H1 (cell line): ENCODE measurements around the gene CDC26. TPM values are rescaled to one million over a fixed set of nuclear protein-coding genes. Genes with fewer than 3 reads are reported as not detected.

ENCODE experiments used
- CTCF ChIA-PET: fragments of 300-600 bp; sonication (Branson Sonifier 250); formaldehyde crosslinking; loops from one replicate; lab custom pipeline; 2021; ENCODE audit not compliant: partially characterized antibody; lab: Charles Lee
- POLR2A ChIA-PET: fragments of 300-600 bp; sonication (Branson Sonifier 250); formaldehyde crosslinking; loops from one replicate; lab custom pipeline; 2021; ENCODE audit warnings: inconsistent platforms; ENCODE audit not compliant: partially characterized antibody; lab: Charles Lee
- DNase-seq, 2 experiments: peaks; one replicate each; pipeline versions ENCODE4 v3.0.0 to v3.0.0-alpha.2; 2010 to 2022; ENCODE audit warnings: low spot score in 2 of 2, low read depth in 1 of 2, mixed read lengths in 1 of 2
- FAIRE-seq: peaks from 2 replicates; lab custom pipeline; 2011; peaks lifted over from hg19 to GRCh38; lab: Jason Lieb, UNC
- H2AFZ ChIP-seq: 2 replicates; pipeline ENCODE4 v1.8.1; 2012; ENCODE audit warnings: low read length, inconsistent platforms
- H2AK5ac ChIP-seq: 2 replicates; pipeline ENCODE4 v1.6.1; 2013; ENCODE audit warnings: low read depth, low read length
- H2BK120ac ChIP-seq: replicated peaks from 2 replicates; pipeline ENCODE3; 2013; ENCODE audit warnings: low read depth, low read length, inconsistent platforms
- H2BK12ac ChIP-seq: 2 replicates; pipeline ENCODE4 v1.6.1; 2013; ENCODE audit warnings: low read depth, low read length
- H2BK15ac ChIP-seq: 2 replicates; pipeline ENCODE4 v1.6.1; 2013; ENCODE audit warnings: low read length
- H2BK20ac ChIP-seq: 2 replicates; pipeline ENCODE4 v1.6.1; 2013; ENCODE audit warnings: low read length
- H2BK5ac ChIP-seq: 2 replicates; pipeline ENCODE4 v1.6.1; 2013; ENCODE audit warnings: low read depth, low read length
- H3K14ac ChIP-seq: 2 replicates; pipeline ENCODE4 v1.6.1; 2013; ENCODE audit warnings: inconsistent platforms; ENCODE audit not compliant: insufficient read length
- H3K18ac ChIP-seq: 2 replicates; pipeline ENCODE4 v1.6.1; 2013; ENCODE audit warnings: low read length; ENCODE audit errors: extremely low read depth
- H3K23ac ChIP-seq: 2 replicates; pipeline ENCODE4 v1.6.1; 2013; ENCODE audit warnings: inconsistent platforms; ENCODE audit not compliant: insufficient read length
- H3K23me2 ChIP-seq: 2 replicates; pipeline ENCODE4 v1.6.1; 2013; ENCODE audit warnings: low read depth, low read length
- H3K27ac ChIP-seq: 2 replicates; pipeline ENCODE4 v1.6.1; 2011; ENCODE audit warnings: low read depth, low read length, inconsistent platforms
- H3K27me3 ChIP-seq, 4 experiments: replicated peaks in 1 of 4; 1 replicate in 1 of 4; 2 replicates in 3 of 4; pipeline versions ENCODE4 v1.6.1 to v1.8.1; 2011 to 2013; ENCODE audit warnings: low read length in 3 of 4, mild to moderate bottlenecking in 3 of 4, inconsistent platforms in 2 of 4, mixed read lengths in 2 of 4, moderate library complexity in 1 of 4; ENCODE audit not compliant: control insufficient read depth in 3 of 4, insufficient read depth in 3 of 4; ENCODE audit errors: extremely low read depth in 1 of 4
- H3K36me3 ChIP-seq, 4 experiments: 2 replicates each; pipeline versions ENCODE4 v1.6.1 to v1.8.1; 2011 to 2013; ENCODE audit warnings: mild to moderate bottlenecking in 4 of 4, low read length in 3 of 4, moderate library complexity in 2 of 4, control low read depth in 1 of 4, inconsistent platforms in 1 of 4; ENCODE audit not compliant: insufficient read depth in 4 of 4, control insufficient read depth in 2 of 4
- H3K4ac ChIP-seq: replicated peaks from 2 replicates; pipeline ENCODE3; 2013; ENCODE audit warnings: low read length, low read depth, mixed read lengths, inconsistent platforms; ENCODE audit not compliant: insufficient read length
- H3K4me1 ChIP-seq, 4 experiments: replicated peaks in 1 of 4; 1 replicate in 1 of 4; 2 replicates in 3 of 4; pipeline versions ENCODE4 v1.6.1 to v1.8.1; 2011 to 2013; ENCODE audit warnings: low read length in 3 of 4, inconsistent platforms in 2 of 4, mixed read lengths in 1 of 4; ENCODE audit not compliant: insufficient read depth in 4 of 4, control insufficient read depth in 3 of 4
- H3K4me2 ChIP-seq, 2 experiments: 2 replicates each; pipeline versions ENCODE4 v1.6.1 to v1.8.1; 2011 to 2013; ENCODE audit warnings: low read depth in 2 of 2, low read length in 2 of 2, control low read depth in 1 of 2, inconsistent platforms in 1 of 2, mild to moderate bottlenecking in 1 of 2; ENCODE audit not compliant: insufficient read depth in 1 of 2
- H3K4me3 ChIP-seq, 4 experiments: fragments of 200-600, 300-600 bp in 1 of 4; sonication (generic), shearing (Covaris generic), sonication (Bioruptor Twin) in 1 of 4; 2 replicates each; pipeline versions ENCODE4 v1.5.1 to v1.8.1; 2011 to 2016; ENCODE audit warnings: low read length in 4 of 4, low read depth in 3 of 4, control low read depth in 2 of 4, inconsistent platforms in 2 of 4, mild to moderate bottlenecking in 2 of 4, mixed read lengths in 1 of 4, moderate library complexity in 1 of 4; ENCODE audit not compliant: insufficient read depth in 2 of 4; ENCODE audit errors: extremely low read depth in 1 of 4
- H3K56ac ChIP-seq: replicated peaks from 2 replicates; pipeline ENCODE3; 2013; ENCODE audit warnings: low read depth, mild to moderate bottlenecking, mixed read lengths, low read length, inconsistent platforms; ENCODE audit not compliant: insufficient read length
- H3K79me1 ChIP-seq: 2 replicates; pipeline ENCODE4 v1.6.1; 2013; ENCODE audit warnings: low read depth, low read length, control low read depth
- H3K79me2 ChIP-seq, 2 experiments: 2 replicates each; pipeline versions ENCODE4 v1.6.1 to v1.8.1; 2012 to 2013; ENCODE audit warnings: low read length in 2 of 2, mild to moderate bottlenecking in 2 of 2, inconsistent platforms in 1 of 2; ENCODE audit not compliant: insufficient read depth in 2 of 2, control insufficient read depth in 1 of 2
- H3K9ac ChIP-seq, 4 experiments: replicated peaks in 1 of 4; 1 replicate in 1 of 4; 2 replicates in 3 of 4; pipeline versions ENCODE4 v1.6.1 to v1.8.1; 2011 to 2013; ENCODE audit warnings: low read depth in 3 of 4, low read length in 3 of 4, control low read depth in 2 of 4, mild to moderate bottlenecking in 2 of 4, moderate library complexity in 2 of 4, inconsistent platforms in 1 of 4; ENCODE audit errors: extremely low read depth in 1 of 4
- H3K9me3 ChIP-seq, 2 experiments: 2 replicates each; pipeline versions ENCODE4 v1.6.1 to v1.8.1; 2012 to 2013; ENCODE audit warnings: mild to moderate bottlenecking in 2 of 2, moderate library complexity in 2 of 2, control low read depth in 1 of 2, inconsistent platforms in 1 of 2, low read depth in 1 of 2, low read length in 1 of 2, mixed read lengths in 1 of 2; ENCODE audit not compliant: insufficient read depth in 2 of 2
- H4K20me1 ChIP-seq, 2 experiments: replicated peaks in 1 of 2; 2 replicates each; pipeline versions ENCODE3 to v1.8.1; 2011 to 2013; ENCODE audit warnings: inconsistent platforms in 2 of 2, low read length in 2 of 2, mild to moderate bottlenecking in 1 of 2; ENCODE audit not compliant: insufficient read depth in 2 of 2, control insufficient read depth in 1 of 2
- H4K5ac ChIP-seq: 2 replicates; pipeline ENCODE4 v1.6.1; 2013; ENCODE audit warnings: low read length, low read depth, mixed read lengths, inconsistent platforms; ENCODE audit not compliant: insufficient read length
- H4K8ac ChIP-seq: 2 replicates; pipeline ENCODE4 v1.8.0; 2013; ENCODE audit warnings: mild to moderate bottlenecking, moderate library complexity, low read length, inconsistent platforms; ENCODE audit not compliant: insufficient read depth; ENCODE audit errors: extremely low read depth
- H4K91ac ChIP-seq: replicated peaks from 2 replicates; pipeline ENCODE3; 2013; ENCODE audit warnings: low read length, mixed read lengths, inconsistent platforms; ENCODE audit not compliant: insufficient read length
- ASH2L ChIP-seq: fragments of 200-600, 300-600 bp; sonication (generic); IDR thresholded peaks from one replicate; pipeline ENCODE4 v1.7.1; 2017; ENCODE audit warnings: low read length
- BRCA1 ChIP-seq: IDR thresholded peaks from 2 replicates; pipeline ENCODE4 v1.6.1; 2012; ENCODE audit warnings: low read depth, low read length, improper control_type of control experiment
- CHD2 ChIP-seq: IDR thresholded peaks from 2 replicates; pipeline ENCODE4 v1.6.1; 2012; ENCODE audit warnings: low read length, improper control_type of control experiment
- FOSL1 ChIP-seq: IDR thresholded peaks from 2 replicates; pipeline ENCODE4 v1.6.1; 2011; ENCODE audit warnings: mild to moderate bottlenecking, low read depth, low read length, moderate library complexity; ENCODE audit not compliant: insufficient read depth
- GABPA ChIP-seq: IDR thresholded peaks from 2 replicates; pipeline ENCODE4 v1.6.1; 2011; ENCODE audit warnings: mild to moderate bottlenecking, low read length, moderate library complexity, borderline replicate concordance; ENCODE audit not compliant: insufficient read depth
- GTF2F1 ChIP-seq: IDR thresholded peaks from 2 replicates; pipeline ENCODE4 v1.6.1; 2012; ENCODE audit warnings: low read depth, low read length, improper control_type of control experiment, borderline replicate concordance
- PHF8 ChIP-seq: fragments of 200-600 bp; sonication (generic); conservative IDR thresholded peaks from 2 replicates; pipeline ENCODE4 v1.7.1; 2012; ENCODE audit warnings: low read depth, mild to moderate bottlenecking, inconsistent platforms, low read length, moderate library complexity
- POLR2AphosphoS5 ChIP-seq: IDR thresholded peaks from 2 replicates; pipeline ENCODE4 v1.6.1; 2011; ENCODE audit warnings: low read depth, low read length
- RFX5 ChIP-seq: IDR thresholded peaks from 2 replicates; pipeline ENCODE4 v1.6.1; 2011; ENCODE audit warnings: low read depth, low read length, improper control_type of control experiment, borderline replicate concordance
- RNF2 ChIP-seq: fragments of 200-900, 300-1000 bp; sonication (generic); IDR thresholded peaks from 2 replicates; pipeline ENCODE4 v1.7.1; 2016; ENCODE audit warnings: borderline replicate concordance, low read depth, mild to moderate bottlenecking, antibody characterized with exemption, low read length; ENCODE audit not compliant: poor library complexity, severe bottlenecking; ENCODE audit errors: missing control alignments
- TEAD4 ChIP-seq: IDR thresholded peaks from 2 replicates; pipeline ENCODE4 v1.6.1; 2012; ENCODE audit warnings: low read depth, low read length, inconsistent platforms, mixed read lengths
- USF2 ChIP-seq: IDR thresholded peaks from 2 replicates; pipeline ENCODE4 v1.6.1; 2011; ENCODE audit warnings: low read length, improper control_type of control experiment
- ZNF274 ChIP-seq: IDR thresholded peaks from 2 replicates; pipeline ENCODE4 v1.7.0; 2012; ENCODE audit warnings: low read length, borderline replicate concordance; ENCODE audit errors: extremely low read depth
- WGBS, 2 experiments: shearing (Covaris generic) in 1 of 2; methylation state at CpG; one replicate each; pipeline versions ENCODE4 v1.1.6 to v1.1.7; 2013 to 2015; ENCODE audit warnings: low lambda C conversion rate in 2 of 2, mixed read lengths in 2 of 2, inconsistent platforms in 1 of 2, low coverage in 1 of 2, missing lambda C conversion rate in 1 of 2; ENCODE audit not compliant: insufficient replicate concordance in 2 of 2, insufficient coverage in 1 of 2, insufficient read length in 1 of 2; ENCODE audit errors: extremely low coverage in 1 of 2, missing lambda C conversion rate in 1 of 2; 5-methylcytosine and 5-hydroxymethylcytosine counted together
- polyA plus RNA-seq, 7 experiments: library from polyadenylated mRNA; depleted of rRNA in 3 of 7; stranded (reverse) in 5 of 7; unstranded in 2 of 7; fragments of >200 nt in 5 of 7; fragments of 200-250 nt in 2 of 7; gene quantifications; 1 replicate in 5 of 7; 2 replicates in 1 of 7; 4 replicates in 1 of 7; pipeline versions ENCODE4 v1.2.1 to v1.2.3, GENCODE V29; 2011 to 2013; ENCODE audit warnings: missing spikeins in 2 of 7, mixed read lengths in 2 of 7
- total RNA-seq: library from RNA; stranded (reverse); fragmentation: NEBNext Ultra II Directional; extraction: Animal tissue kit (Norgen Biotek cat#: 25700); gene quantifications from 2 replicates; pipeline ENCODE4 v1.2.1, GENCODE V29; 2021

CDC26 gene
- total and polyA plus RNA-seq, 2 of the 8 experiments (the other 6 are each of a cell fraction or from before 2014, with no cell fraction given), result 31.5 to 41.9 TPM

GRCh38 chr9:113310538-113310937 lies 35.2 kb upstream of the CDC26 start:
- no peak overlapping the region for H3K4me3 ChIP-seq
- ChIA-PET POLR2A (interaction anchor here (1.0 to 1.1 kb wide), 2 partner anchors 13 to 283 kb away, joined by 3 read pairs; no protein-coding TSS in a partner anchor), CTCF (interaction anchor here (0.9 to 4.2 kb wide), 17 partner anchors 9 to 347 kb away, joined by 3 to 30 read pairs (median 5); partner anchors contain the start of genes ALAD, BSPRY, CDC26 and PRPF4)
- no peak overlapping the region for H2AK5ac ChIP-seq
- no peaks in the 10 kb centered on the region for H3K79me1 ChIP-seq
- no peaks in the 10 kb centered on the region for H3K79me2 ChIP-seq
- H3K36me3 ChIP-seq, result no peaks in the 10 kb centered on the region
- no peak overlapping the region for H3K4me2 ChIP-seq
- DNase-seq (no peak), FAIRE-seq (no peak)
- H4K8ac ChIP-seq, result no peak overlapping the region
- no peak overlapping the region for H3K18ac ChIP-seq
- H2BK5ac ChIP-seq, result no peak overlapping the region
- H2BK12ac ChIP-seq, result no peak overlapping the region
- no peaks in the 10 kb centered on the region for H4K20me1 ChIP-seq
- H2BK15ac ChIP-seq, result no peak overlapping the region
- no peaks in the 10 kb centered on the region for H3K23me2 ChIP-seq
- 96% methylated on average over 3 of the region's 3 CpGs; no CpG with 5 or more reads in 1 of the 2 experiments for WGBS, 2 experiments
- no peak overlapping the region for H3K23ac ChIP-seq
- H4K5ac ChIP-seq, result no peak overlapping the region
- H3K56ac ChIP-seq, result no peak overlapping the region
- H3K27me3 ChIP-seq, result no peaks in the 10 kb centered on the region; a peak in 1 of 7 replicates
- H3K4ac ChIP-seq, result no peak overlapping the region
- no peak overlapping the region for H3K9ac ChIP-seq
- H2AFZ ChIP-seq, result no peak overlapping the region
- no peaks in the 10 kb centered on the region for H3K9me3 ChIP-seq
- H3K27ac ChIP-seq, result no peak overlapping the region
- H3K4me1 ChIP-seq, result no peaks in the 10 kb centered on the region
- no peak overlapping the region for H4K91ac ChIP-seq
- no peak overlapping the region for H2BK20ac ChIP-seq
- no peak overlapping the region for H2BK120ac ChIP-seq
- no peak overlapping the region for H3K14ac ChIP-seq
- no peak for TF ChIP-seq CHD2
- TF ChIP-seq FOSL1, result no peak
- TF ChIP-seq USF2, result no peak
- TF ChIP-seq GTF2F1, result no peak
- no peak for TF ChIP-seq RFX5
- TF ChIP-seq BRCA1, result no peak
- TF ChIP-seq TEAD4, result no peak
- TF ChIP-seq POLR2AphosphoS5, result no peak
- no peak for TF ChIP-seq PHF8
- no peak for TF ChIP-seq GABPA
- TF ChIP-seq ZNF274, result no peak
- TF ChIP-seq RNF2, result no peak
- TF ChIP-seq ASH2L, result no peak
